Esophagus muscularis mucosa (tissue), 4 donors: ENCODE measurements around the gene P2RX7. TPM values are rescaled to one million over a fixed set of nuclear protein-coding genes. Genes with fewer than 3 reads are reported as not detected.

Source experiments
- DNase-seq: peaks from one replicate; pipeline ENCODE4 v3.0.0-alpha.2; 2017; ENCODE audit errors: extremely low spot score
- H3K27ac ChIP-seq, 4 donors: fragments of 200-600 bp; sonication (generic); replicated peaks in 1 of 4; 1 replicate in 3 of 4; 2 replicates in 1 of 4; pipeline ENCODE4 v1.5.1; 2016 to 2019; ENCODE audit warnings: mild to moderate bottlenecking in 1 of 4
- H3K27me3 ChIP-seq, 4 donors: fragments of 200-600 bp; sonication (generic); one replicate each; pipeline versions ENCODE4 v1.5.1 to v1.6.0; 2016 to 2019
- H3K36me3 ChIP-seq, 4 donors: fragments of 200-600 bp; sonication (generic); one replicate each; pipeline ENCODE4 v1.5.1; 2016 to 2019
- H3K4me1 ChIP-seq, 4 donors: fragments of 200-600 bp; sonication (generic); one replicate each; pipeline ENCODE4 v1.5.1; 2016 to 2019
- H3K4me3 ChIP-seq, 4 donors: fragments of 200-600 bp; sonication (generic); 1 replicate in 2 of 4; 2 replicates in 2 of 4; pipeline ENCODE4 v1.5.1; 2016 to 2019; ENCODE audit warnings: mild to moderate bottlenecking in 4 of 4, moderate library complexity in 1 of 4
- H3K9me3 ChIP-seq, 4 donors: fragments of 200-600 bp; sonication (generic); 1 replicate in 3 of 4; 2 replicates in 1 of 4; pipeline ENCODE4 v1.5.1; 2016 to 2019
- CTCF ChIP-seq, 3 experiments: fragments of 200-600 bp in 2 of 3; fragments of 450-650 bp in 1 of 3; sonication (generic) in 2 of 3; IDR thresholded peaks; one replicate each; pipeline ENCODE4 v1.5.1; 2017 to 2019; ENCODE audit warnings: antibody characterized with exemption in 3 of 3, mild to moderate bottlenecking in 2 of 3, moderate library complexity in 1 of 3
- EP300 ChIP-seq: sonication (generic); formaldehyde crosslinking; IDR thresholded peaks from one replicate; pipeline ENCODE4 v1.6.1; 2017; ENCODE audit warnings: antibody characterized with exemption
- POLR2A ChIP-seq: fragments of 450-650 bp; IDR thresholded peaks from one replicate; pipeline ENCODE4 v1.6.1; 2017; ENCODE audit warnings: antibody characterized with exemption, moderate library complexity, mild to moderate bottlenecking, low read depth
- POLR2AphosphoS5 ChIP-seq, 2 donors: sonication (generic); formaldehyde crosslinking; IDR thresholded peaks; one replicate each; pipeline ENCODE4 v1.6.1; 2017; ENCODE audit warnings: antibody characterized with exemption in 2 of 2
- WGBS: methylation state at CpG from one replicate; pipeline ENCODE4 v1.1.5; 2018; 5-methylcytosine and 5-hydroxymethylcytosine counted together
- intact Hi-C: fragments of 100-400 bp; cut with DNase I; formaldehyde crosslinking; loops from one replicate; pipeline ENCODE4 v1.15.1; 2023
- total RNA-seq, 4 donors: library from RNA; depleted of rRNA; stranded (reverse); fragments of >200 nt; gene quantifications; one replicate each; pipeline versions ENCODE4 v1.1.0 to v1.2.1, GENCODE V29; 2016

The P2RX7 gene
- total RNA-seq, 4 donors from 2014 or later, result 1.5 to 4.3 (median 2.7) TPM

DNA sequence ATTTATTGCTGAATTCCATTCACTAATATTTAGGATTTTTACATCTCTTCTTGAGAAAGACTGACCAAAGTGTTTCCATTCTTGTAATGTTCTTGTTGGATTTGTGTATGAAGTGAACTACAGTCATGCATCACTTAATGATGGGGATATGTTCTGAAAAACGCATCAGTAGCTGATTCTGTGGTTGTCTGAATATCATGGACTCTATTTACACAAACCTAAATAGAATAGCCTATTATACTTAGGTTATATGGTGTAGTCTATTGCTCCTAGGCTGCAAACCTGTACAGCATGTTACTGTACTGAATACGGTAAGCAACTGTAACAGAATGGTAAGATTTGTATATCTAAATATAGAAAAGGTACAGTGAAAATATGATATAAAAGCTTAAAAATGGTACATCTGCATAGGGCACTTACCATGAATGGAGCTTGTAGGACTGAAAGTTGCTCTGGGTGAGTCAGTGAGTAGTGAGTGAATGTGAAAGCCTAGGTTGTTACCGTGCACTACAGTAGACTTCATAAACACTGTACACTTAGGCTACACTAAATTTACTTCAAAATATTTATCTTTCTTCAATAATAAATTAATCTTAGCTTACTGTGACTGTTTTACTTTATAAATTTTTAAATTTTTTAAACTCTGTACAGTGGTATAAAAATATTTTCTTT lies 49.7 kb downstream of the P2RX7 start:
- peaks cover 0 to 30% (median 11%) of the 10 kb centered on the region in 4 donors for H3K36me3 ChIP-seq
- no peaks in the 10 kb centered on the region for H3K4me1 ChIP-seq
- TF ChIP-seq CTCF (IDR thresholded peaks at IDR 0.05) (no peak), EP300 (no peak), POLR2A (no peak), POLR2AphosphoS5 (IDR thresholded peaks at IDR 0.05) (no peak)
- H3K4me3 ChIP-seq, result no peak overlapping the region
- intact Hi-C loops, result no loop called here
- no peak overlapping the region for H3K27ac ChIP-seq
- WGBS, result 62% methylated on average over 3 of the region's 3 CpGs
- no peaks in the 10 kb centered on the region for H3K27me3 ChIP-seq
- no peak for DNase-seq
- no peaks in the 10 kb centered on the region for H3K9me3 ChIP-seq

DNA sequence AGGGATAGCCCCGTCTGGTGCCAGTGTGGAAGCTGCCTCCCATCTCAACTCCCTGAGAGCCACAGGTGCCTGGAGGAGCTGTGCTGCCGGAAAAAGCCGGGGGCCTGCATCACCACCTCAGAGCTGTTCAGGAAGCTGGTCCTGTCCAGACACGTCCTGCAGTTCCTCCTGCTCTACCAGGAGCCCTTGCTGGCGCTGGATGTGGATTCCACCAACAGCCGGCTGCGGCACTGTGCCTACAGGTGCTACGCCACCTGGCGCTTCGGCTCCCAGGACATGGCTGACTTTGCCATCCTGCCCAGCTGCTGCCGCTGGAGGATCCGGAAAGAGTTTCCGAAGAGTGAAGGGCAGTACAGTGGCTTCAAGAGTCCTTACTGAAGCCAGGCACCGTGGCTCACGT lies 51.7 kb downstream of the P2RX7 start:
- DNase-seq, result no peak
- no peak overlapping the region for H3K4me3 ChIP-seq
- no peaks in the 10 kb centered on the region for H3K4me1 ChIP-seq
- no peaks in the 10 kb centered on the region for H3K27me3 ChIP-seq
- no peak overlapping the region for H3K27ac ChIP-seq
- no peaks in the 10 kb centered on the region for H3K9me3 ChIP-seq
- peaks cover 0 to 17% (median 7%) of the 10 kb centered on the region in 4 donors for H3K36me3 ChIP-seq
- TF ChIP-seq POLR2AphosphoS5 (IDR thresholded peaks at IDR 0.05), result no peak
- TF ChIP-seq POLR2A, result no peak
- TF ChIP-seq CTCF (IDR thresholded peaks at IDR 0.05), result no peak
- TF ChIP-seq EP300, result no peak
- intact Hi-C loops, result no loop called here
- 47% methylated on average over 3 of the region's 15 CpGs for WGBS

DNA sequence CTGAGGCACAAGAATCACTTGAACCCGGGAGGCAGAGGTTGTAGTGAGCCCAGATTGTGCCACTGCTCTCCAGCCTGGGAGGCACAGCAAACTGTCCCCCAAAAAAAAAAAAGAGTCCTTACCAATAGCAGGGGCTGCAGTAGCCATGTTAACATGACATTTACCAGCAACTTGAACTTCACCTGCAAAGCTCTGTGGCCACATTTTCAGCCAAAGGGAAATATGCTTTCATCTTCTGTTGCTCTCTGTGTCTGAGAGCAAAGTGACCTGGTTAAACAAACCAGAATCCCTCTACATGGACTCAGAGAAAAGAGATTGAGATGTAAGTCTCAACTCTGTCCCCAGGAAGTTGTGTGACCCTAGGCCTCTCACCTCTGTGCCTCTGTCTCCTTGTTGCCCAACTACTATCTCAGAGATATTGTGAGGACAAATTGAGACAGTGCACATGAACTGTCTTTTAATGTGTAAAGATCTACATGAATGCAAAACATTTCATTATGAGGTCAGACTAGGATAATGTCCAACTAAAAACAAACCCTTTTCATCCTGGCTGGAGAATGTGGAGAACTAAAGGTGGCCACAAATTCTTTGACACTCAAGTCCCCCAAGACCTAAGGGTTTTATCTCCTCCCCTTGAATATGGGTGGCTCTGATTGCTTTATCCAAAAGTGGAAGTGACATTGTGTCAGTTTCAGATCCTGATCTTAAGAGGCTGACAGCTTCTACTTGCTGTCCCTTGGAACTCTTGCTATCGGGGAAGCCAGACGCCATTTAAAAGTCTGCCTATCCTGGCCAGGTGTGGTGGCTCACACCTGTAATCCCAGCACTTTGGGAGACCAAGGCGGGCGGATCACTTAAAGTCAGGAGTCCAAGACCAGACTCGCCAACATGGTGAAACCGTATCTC lies 52.6 kb downstream of the P2RX7 start:
- Histone ChIP-seq H3K36me3 (peaks cover 0 to 17% (median 7%) of the 10 kb centered on the region in 4 donors), H3K4me1 (no peaks in the 10 kb centered on the region)
- intact Hi-C loops, result no loop called here

DNA sequence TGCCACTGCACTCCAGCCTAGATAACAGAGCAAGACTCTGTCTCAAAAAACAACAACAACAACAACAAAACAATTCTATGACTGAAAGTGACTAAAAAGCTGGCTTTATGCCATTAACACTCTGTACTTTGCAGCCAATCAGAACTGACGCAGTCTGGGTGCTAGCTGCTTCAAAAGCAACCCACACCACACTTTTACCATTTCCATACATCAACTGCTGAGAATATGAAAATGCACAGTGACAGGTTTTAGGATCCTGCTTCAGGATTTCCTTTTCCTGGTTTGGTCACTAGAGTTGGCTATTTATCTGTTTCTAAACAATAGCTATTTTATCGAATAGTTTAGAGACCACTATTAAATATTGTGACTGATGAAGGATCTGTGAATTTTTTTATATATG lies 54.1 kb downstream of the P2RX7 start:
- H3K36me3 ChIP-seq, result peaks cover 0 to 7% (median 7%) of the 10 kb centered on the region in 4 donors
- no peaks in the 10 kb centered on the region for H3K4me1 ChIP-seq
- no peak overlapping the region for H3K27ac ChIP-seq
- no peak for TF ChIP-seq EP300
- no peak for TF ChIP-seq CTCF (IDR thresholded peaks at IDR 0.05)
- no peak for TF ChIP-seq POLR2A
- no peak for TF ChIP-seq POLR2AphosphoS5 (IDR thresholded peaks at IDR 0.05)
- H3K4me3 ChIP-seq, result no peak overlapping the region
- DNase-seq, result no peak
- intact Hi-C loops, result no loop called here
- no peaks in the 10 kb centered on the region for H3K27me3 ChIP-seq
- 88% methylated on average over 2 of the region's 2 CpGs for WGBS
- no peaks in the 10 kb centered on the region for H3K9me3 ChIP-seq

More for the DNA sequence above, 52.6 kb downstream of the P2RX7 start:
- no peak for TF ChIP-seq CTCF (IDR thresholded peaks at IDR 0.05)
- TF ChIP-seq EP300, result no peak
- no peak for TF ChIP-seq POLR2AphosphoS5 (IDR thresholded peaks at IDR 0.05)
- TF ChIP-seq POLR2A, result no peak
- Histone ChIP-seq H3K27me3 (no peaks in the 10 kb centered on the region), H3K27ac (no peak overlapping the region), H3K4me3 (no peak overlapping the region), H3K9me3 (no peaks in the 10 kb centered on the region)
- 93% methylated on average over 6 of the region's 7 CpGs for WGBS
- DNase-seq, result no peak
